GM18498 (cell line): ENCODE results near the gene TTC23L.

ENCODE experiments used
- ATAC-seq: cut with Tn5 transposase; IDR thresholded peaks from one replicate; pipeline ENCODE4 v1.9.1; 2021; ENCODE audit warnings: mild to moderate bottlenecking, moderate library complexity; ENCODE audit not compliant: unreplicated experiment

The TTC23L gene

GRCh38 chr5:34833090-34833489 lies 5.9 kb upstream of the TTC23L start:
- no peak for ATAC-seq

- ATAC-seq: no peak
Measured at GRCh38 chr5:34833976-34834793, 4.8 kb upstream of the TTC23L start.

- ATAC-seq: no peak
Measured at GRCh38 chr5:34834794-34835089, 4.2 kb upstream of the TTC23L start.

DNA sequence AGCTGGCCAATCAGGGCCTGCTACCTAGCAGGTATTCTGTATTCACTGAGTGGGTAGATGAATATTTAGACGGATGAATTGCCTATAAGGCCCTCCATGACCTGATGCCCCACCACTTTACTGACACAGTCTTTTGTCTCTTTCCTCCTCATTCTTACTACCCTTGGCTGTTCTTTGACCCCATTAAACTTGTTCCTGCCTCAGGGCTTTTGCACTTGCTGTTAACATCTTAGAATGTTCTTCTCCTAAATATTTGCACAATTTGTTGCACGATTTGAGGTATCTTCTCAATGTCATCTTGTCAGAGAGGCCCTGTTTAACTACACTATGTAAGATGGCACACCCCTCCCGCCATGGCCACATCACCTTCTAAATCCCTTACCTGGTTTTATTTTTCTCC lies 3.3 kb upstream of the TTC23L start:
- ATAC-seq: no peak

- no peak for ATAC-seq
Measured at GRCh38 chr5:34841816-34842215, 2.9 kb downstream of the TTC23L start.

GRCh38 chr5:34842554-34842953 lies 3.6 kb downstream of the TTC23L start:
- no peak for ATAC-seq

- ATAC-seq: no peak
Measured at GRCh38 chr5:34843497-34843896, 4.5 kb downstream of the TTC23L start.

GRCh38 chr5:34844106-34844505 lies 5.1 kb downstream of the TTC23L start:
- no peak for ATAC-seq

- no peak for ATAC-seq
Measured at GRCh38 chr5:34844999-34845398, 6.0 kb downstream of the TTC23L start.

- no peak for ATAC-seq
Measured at GRCh38 chr5:34847056-34847455, 8.1 kb downstream of the TTC23L start.

DNA sequence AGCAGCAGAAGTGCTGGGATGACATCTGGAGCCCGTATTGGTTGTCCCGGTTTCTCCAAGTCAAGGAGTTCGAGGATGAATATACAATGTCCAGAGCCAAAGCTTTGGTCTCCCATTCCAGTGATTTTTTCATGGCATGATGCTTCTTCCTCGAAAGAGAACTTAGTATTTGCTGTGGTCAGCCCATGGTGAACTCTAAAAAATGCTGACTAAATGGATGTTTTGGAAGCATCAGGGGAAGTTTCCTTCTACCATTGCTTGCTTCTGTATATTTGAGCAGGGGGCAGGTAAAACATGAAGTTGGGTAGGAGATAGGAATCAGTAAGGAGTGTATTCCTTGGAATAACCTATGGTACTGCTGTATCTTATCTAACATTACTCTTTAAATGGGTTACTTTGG lies 8.6 kb downstream of the TTC23L start:
- no peak for ATAC-seq

DNA sequence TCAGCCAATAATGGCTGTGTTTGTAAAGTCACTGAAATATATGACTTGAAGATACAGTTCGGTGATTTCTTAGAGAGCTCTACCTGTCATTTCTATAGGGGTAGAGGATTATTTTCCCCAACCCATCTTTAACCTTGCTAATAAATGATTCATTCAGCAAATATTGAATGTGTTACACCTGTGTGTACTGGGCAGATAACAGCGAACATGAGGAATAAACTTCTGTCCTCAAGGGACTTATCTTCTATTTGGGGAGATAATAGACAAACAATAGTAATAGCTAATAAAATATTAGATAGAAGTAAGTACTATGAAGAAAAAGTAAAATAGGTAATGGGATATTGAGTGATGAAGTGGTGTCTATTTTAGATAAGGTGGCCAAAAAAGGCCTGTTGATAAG lies 9.3 kb downstream of the TTC23L start:
- no peak for ATAC-seq

DNA sequence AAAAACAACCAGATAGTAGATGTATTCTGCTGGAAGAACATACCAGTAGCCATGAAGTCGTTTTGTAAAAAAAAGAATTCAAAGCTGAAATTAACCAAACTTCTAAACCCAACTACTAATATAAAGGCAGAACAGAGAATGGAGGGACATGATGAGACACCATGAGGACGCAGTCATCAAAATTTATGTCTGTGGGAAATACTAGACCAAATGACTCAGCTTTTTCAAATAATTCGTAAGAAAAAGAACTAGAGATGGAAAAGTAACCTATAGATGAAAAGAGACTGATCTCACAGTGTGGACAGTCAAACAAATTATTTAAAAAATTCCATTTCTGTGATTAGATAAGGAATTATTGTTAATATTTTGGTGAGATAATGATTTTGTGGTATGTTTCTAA lies 10.3 kb downstream of the TTC23L start:
- no peak for ATAC-seq

- ATAC-seq: peak; percentile 95
Measured at GRCh38 chr5:34854459-34855174, 15.7 kb downstream of the TTC23L start.

DNA sequence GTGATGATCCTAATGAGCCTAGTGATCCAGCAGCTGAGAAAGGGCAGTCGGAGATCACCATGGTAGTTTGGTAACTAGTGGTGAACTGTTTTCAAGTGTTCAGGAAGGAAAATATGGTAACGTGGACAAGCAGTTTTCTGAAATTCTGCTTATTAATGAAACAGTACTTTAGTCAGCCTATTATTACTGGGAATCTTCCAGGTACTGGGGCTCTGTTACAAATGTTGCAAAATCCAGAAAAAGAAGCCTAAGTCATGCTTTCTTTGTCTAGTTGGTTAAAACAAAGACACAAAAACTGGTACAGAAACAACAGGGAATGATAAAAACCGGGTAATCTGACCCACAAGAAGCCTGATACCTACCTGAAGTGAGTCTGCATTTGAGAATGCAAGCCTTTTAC lies 18.2 kb downstream of the TTC23L start:
- ATAC-seq: no peak

- no peak for ATAC-seq
Measured at GRCh38 chr5:34857894-34858293, 18.9 kb downstream of the TTC23L start.

GRCh38 chr5:34858790-34859189 lies 19.8 kb downstream of the TTC23L start:
- no peak for ATAC-seq

GRCh38 chr5:34859253-34859652 lies 20.3 kb downstream of the TTC23L start:
- no peak for ATAC-seq

DNA sequence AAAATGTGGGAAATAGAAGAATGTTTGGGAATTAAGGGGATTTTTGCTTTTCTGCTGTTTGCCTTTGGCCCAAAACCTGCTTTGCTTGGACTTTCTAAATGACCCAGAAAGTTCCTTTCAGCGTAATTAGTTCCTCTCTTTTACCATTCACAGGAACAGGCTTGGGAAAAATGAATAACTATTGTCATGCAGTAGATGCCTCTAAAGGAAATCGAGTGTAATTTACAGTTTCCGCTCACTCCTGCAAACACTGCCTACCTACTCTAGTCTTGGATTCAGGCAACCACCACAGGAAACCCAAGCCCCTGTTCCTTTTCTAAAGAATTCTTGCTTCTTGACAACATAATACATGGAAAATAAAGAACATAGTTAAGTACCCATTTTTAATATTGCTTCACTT lies 25.0 kb downstream of the TTC23L start:
- no peak for ATAC-seq

DNA sequence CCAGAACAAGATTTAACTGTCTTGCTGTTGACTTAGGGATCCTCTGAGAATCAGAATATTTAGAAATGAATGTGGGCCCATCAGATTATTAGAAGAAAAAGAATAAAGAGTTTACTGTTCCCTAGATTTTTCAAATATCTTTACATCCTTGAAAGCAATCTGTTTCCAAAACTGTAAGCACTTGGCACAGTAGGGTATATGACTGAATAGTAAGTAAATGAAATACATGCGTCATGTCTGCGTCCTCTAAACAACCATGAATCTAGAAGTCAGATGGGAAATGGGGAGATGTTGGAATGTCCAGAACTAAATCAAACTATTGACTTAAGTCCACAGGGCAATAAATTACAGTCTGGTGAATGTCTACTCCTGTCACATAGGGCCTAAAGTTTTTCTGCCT lies 26.1 kb downstream of the TTC23L start:
- ATAC-seq: no peak

DNA sequence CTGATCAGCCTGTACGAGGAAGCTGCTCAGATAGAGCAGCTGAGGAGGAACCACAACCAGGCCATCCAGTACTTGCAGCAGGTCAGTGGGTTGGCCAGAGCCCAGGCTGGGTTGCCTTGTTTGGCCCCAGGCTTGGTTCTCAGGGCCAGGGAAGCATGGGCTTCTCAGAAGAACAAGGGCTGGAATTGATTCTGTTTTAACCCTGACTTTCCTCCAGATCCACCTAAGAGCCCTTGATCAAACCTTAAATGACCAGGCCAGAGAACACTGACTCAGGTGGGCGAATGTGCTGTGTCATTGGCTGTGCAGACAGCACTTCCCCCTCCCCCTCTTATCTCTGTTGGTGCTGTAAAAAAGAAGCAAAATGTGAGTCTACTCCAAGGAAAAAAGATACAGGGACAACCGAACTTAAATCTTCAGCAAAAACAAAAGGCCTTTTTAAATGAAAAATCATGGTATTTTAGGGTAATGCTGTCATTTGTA lies 28.1 kb downstream of the TTC23L start:
- no peak for ATAC-seq

GRCh38 chr5:34867660-34868059 lies 28.7 kb downstream of the TTC23L start:
- ATAC-seq: no peak
